NCI-H146 (cell line): ENCODE measurements around the gene SEMA4A.
A peak's percentile ranks its signal among the peaks of the same experiment; 100 is the strongest.
"Not testable (repeated sequence)": the region's sequence is repeated elsewhere in the genome, so short reads cannot be mapped to it uniquely, and the experiment has no call there.

Experiments used
- DNase-seq: peaks from one replicate; lab custom pipeline; 2025; lab: John Stamatoyannopoulos, UW

The SEMA4A gene

GRCh38 chr1:156119503-156120209 is 33.7 kb upstream of the SEMA4A start:
- DNase-seq: no peak

- DNase-seq: no peak
Measured at GRCh38 chr1:156120318-156120717, 33.1 kb upstream of the SEMA4A start.

- DNase-seq: not testable (repeated sequence)
Measured at GRCh38 chr1:156121005-156121404, 32.4 kb upstream of the SEMA4A start.

- no peak for DNase-seq
Measured at GRCh38 chr1:156121457-156121856, 31.9 kb upstream of the SEMA4A start.

GRCh38 chr1:156122086-156122485 is 31.3 kb upstream of the SEMA4A start:
- no peak for DNase-seq

- DNase-seq: no peak
Measured at GRCh38 chr1:156122519-156123355, 30.6 kb upstream of the SEMA4A start.

- DNase-seq: peak; percentile 94
Measured at GRCh38 chr1:156123356-156124196, 29.8 kb upstream of the SEMA4A start.

- DNase-seq: no peak
Measured at GRCh38 chr1:156124557-156125483, 28.6 kb upstream of the SEMA4A start.

- DNase-seq: not testable (repeated sequence)
Measured at GRCh38 chr1:156125544-156125943, 27.8 kb upstream of the SEMA4A start.

GRCh38 chr1:156126043-156126629 is 27.2 kb upstream of the SEMA4A start:
- DNase-seq: no peak

- DNase-seq: no peak
Measured at GRCh38 chr1:156126630-156127534, 26.5 kb upstream of the SEMA4A start.

- DNase-seq: no peak
Measured at GRCh38 chr1:156128308-156128653, 25.1 kb upstream of the SEMA4A start.

GRCh38 chr1:156128654-156129597 is 24.5 kb upstream of the SEMA4A start:
- DNase-seq: no peak

- peak; percentile 45 for DNase-seq
Measured at GRCh38 chr1:156129687-156130577, 23.5 kb upstream of the SEMA4A start.

GRCh38 chr1:156130578-156130942 is 22.8 kb upstream of the SEMA4A start:
- no peak for DNase-seq

GRCh38 chr1:156134716-156135435 is 18.5 kb upstream of the SEMA4A start:
- no peak for DNase-seq
